SK-N-SH (cell line): ENCODE measurements around the gene RNF149. TPM values are rescaled to one million over a fixed set of nuclear protein-coding genes. Genes with fewer than 3 reads are reported as not detected.
"Not testable (repeated sequence)": the region's sequence is repeated elsewhere in the genome, so short reads cannot be mapped to it uniquely, and the experiment has no call there.

ENCODE experiments used
- CTCF ChIA-PET: fragments of 300-600, 350-600 bp; formaldehyde crosslinking; extraction: SDS; loops from one replicate; lab custom pipeline; 2021; lab: Yijun Ruan, JAX
- POLR2A ChIA-PET: fragments of 350-600 bp; sonication (Branson Sonifier 250); formaldehyde crosslinking; extraction: SDS; loops from one replicate; lab custom pipeline; 2020; ENCODE audit warnings: antibody characterized with exemption, inconsistent platforms; lab: Yijun Ruan, JAX
- DNase-seq: peaks from one replicate; pipeline ENCODE4 v3.0.0; 2012
- H2AFZ ChIP-seq: fragments of 200-600 bp; sonication (generic); 2 replicates; pipeline ENCODE4 v1.8.1; 2016; ENCODE audit warnings: antibody characterized with exemption, mild to moderate bottlenecking, low read depth
- H3F3A ChIP-seq: fragments of 200-600 bp; sonication (generic); replicated peaks from 2 replicates; pipeline ENCODE3; 2016; ENCODE audit warnings: antibody characterized with exemption, mild to moderate bottlenecking; ENCODE audit not compliant: insufficient read depth
- H3K27ac ChIP-seq, 2 experiments: fragments of 200-500 bp in 1 of 2; fragments of 200-600 bp in 1 of 2; sonication (Bioruptor generic) in 1 of 2; sonication (generic), shearing (Covaris generic) in 1 of 2; 2 replicates each; pipeline versions ENCODE4 v1.5.1 to v1.6.1; 2014 to 2016; ENCODE audit warnings: low read depth in 2 of 2, inconsistent platforms in 1 of 2, low read length in 1 of 2, mild to moderate bottlenecking in 1 of 2, mixed read lengths in 1 of 2
- H3K27me3 ChIP-seq: fragments of 200-600 bp; sonication (generic), shearing (Covaris generic); 2 replicates; pipeline ENCODE4 v1.6.1; 2016; ENCODE audit warnings: mixed run types; ENCODE audit not compliant: insufficient read depth
- H3K36me3 ChIP-seq, 2 experiments: fragments of 200-500 bp in 1 of 2; fragments of 200-600 bp in 1 of 2; sonication (Bioruptor generic) in 1 of 2; sonication (generic) in 1 of 2; replicated peaks in 1 of 2; 2 replicates each; pipeline versions ENCODE3 to v1.5.1; 2014 to 2016; ENCODE audit warnings: low read length in 1 of 2, mild to moderate bottlenecking in 1 of 2; ENCODE audit not compliant: insufficient read depth in 2 of 2, control insufficient read depth in 1 of 2
- H3K4me1 ChIP-seq, 2 experiments: fragments of 200-500 bp in 1 of 2; fragments of 200-600 bp in 1 of 2; sonication (Bioruptor generic) in 1 of 2; sonication (generic), shearing (Covaris generic) in 1 of 2; 2 replicates each; pipeline versions ENCODE4 v1.5.1 to v1.6.1; 2014 to 2016; ENCODE audit warnings: low read depth in 1 of 2, low read length in 1 of 2, mixed run types in 1 of 2; ENCODE audit not compliant: insufficient read depth in 2 of 2, control insufficient read depth in 1 of 2
- H3K4me2 ChIP-seq: fragments of 200-600 bp; sonication (generic), shearing (Covaris generic); 2 replicates; pipeline ENCODE4 v1.6.1; 2017; ENCODE audit warnings: mixed run types
- H3K4me3 ChIP-seq, 2 experiments: fragments of 200-500 bp in 1 of 2; fragments of 200-600 bp in 1 of 2; sonication (Bioruptor generic) in 1 of 2; sonication (generic), shearing (Covaris generic) in 1 of 2; 2 replicates each; pipeline versions ENCODE4 v1.5.1 to v1.8.1; 2014 to 2016; ENCODE audit warnings: low read depth in 2 of 2, inconsistent platforms in 1 of 2, low read length in 1 of 2, mild to moderate bottlenecking in 1 of 2, mixed read lengths in 1 of 2, moderate library complexity in 1 of 2
- H3K79me2 ChIP-seq: fragments of 200-600 bp; sonication (generic); 2 replicates; pipeline ENCODE4 v1.8.1; 2017; ENCODE audit warnings: mild to moderate bottlenecking; ENCODE audit not compliant: insufficient read depth
- H3K9ac ChIP-seq: fragments of 200-600 bp; sonication (generic); 2 replicates; pipeline ENCODE4 v1.6.1; 2017; ENCODE audit warnings: mixed run types
- H3K9me2 ChIP-seq: fragments of 200-600 bp; sonication (generic); 2 replicates; pipeline ENCODE4 v1.6.1; 2017; ENCODE audit warnings: mixed run types
- H3K9me3 ChIP-seq: fragments of 200-600 bp; sonication (generic); 2 replicates; pipeline ENCODE4 v1.6.1; 2017; ENCODE audit warnings: mixed run types, mild to moderate bottlenecking, moderate library complexity
- H4K20me1 ChIP-seq: fragments of 200-600 bp; sonication (generic); 2 replicates; pipeline ENCODE4 v1.6.1; 2017; ENCODE audit warnings: mild to moderate bottlenecking, mixed run types; ENCODE audit not compliant: insufficient read depth
- CHD2 ChIP-seq: fragments of 150-350 bp; IDR thresholded peaks from 2 replicates; pipeline ENCODE4 v1.6.1; 2018; ENCODE audit warnings: low read length; ENCODE audit not compliant: partially characterized antibody
- ELF1 ChIP-seq: IDR thresholded peaks from 2 replicates; pipeline ENCODE4 v1.4.0; 2012
- FOSL2 ChIP-seq: IDR thresholded peaks from 2 replicates; pipeline ENCODE4 v1.4.0; 2012; ENCODE audit warnings: low read depth, mild to moderate bottlenecking, moderate library complexity, borderline replicate concordance
- FOXJ3 ChIP-seq: sonication (generic); formaldehyde crosslinking; IDR thresholded peaks from 2 replicates; pipeline ENCODE4 v1.5.1; 2020; ENCODE audit warnings: mild to moderate bottlenecking, missing genetic modification reagents
- IRF3 ChIP-seq: fragments of 150-350 bp; IDR thresholded peaks from 2 replicates; pipeline ENCODE4 v1.6.1; 2016; ENCODE audit warnings: mild to moderate bottlenecking, low read depth, low read length
- MAX ChIP-seq: IDR thresholded peaks from 2 replicates; pipeline ENCODE4 v1.4.0; 2012; ENCODE audit warnings: low read depth
- MXI1 ChIP-seq: IDR thresholded peaks from 2 replicates; pipeline ENCODE4 v1.6.1; 2012; ENCODE audit warnings: mild to moderate bottlenecking, low read depth, low read length, improper control_type of control experiment
- POLR2AphosphoS5 ChIP-seq: IDR thresholded peaks from 2 replicates; pipeline ENCODE4 v1.6.1; 2012; ENCODE audit warnings: low read depth, low read length
- RCOR1 ChIP-seq: fragments of 150-350 bp; IDR thresholded peaks from 2 replicates; pipeline ENCODE4 v1.6.1; 2017; ENCODE audit warnings: antibody characterized with exemption, low read length
- RFX5 ChIP-seq: IDR thresholded peaks from 2 replicates; pipeline ENCODE4 v1.6.1; 2012; ENCODE audit warnings: mild to moderate bottlenecking, improper control_type of control experiment, low read length
- RXRA ChIP-seq: IDR thresholded peaks from 2 replicates; pipeline ENCODE4 v1.4.0; 2012; ENCODE audit warnings: low read depth, mild to moderate bottlenecking, borderline replicate concordance
- SIN3A ChIP-seq: IDR thresholded peaks from 2 replicates; pipeline ENCODE4 v1.6.1; 2012; ENCODE audit warnings: low read depth, mild to moderate bottlenecking, low read length, moderate library complexity, borderline replicate concordance
- SMC3 ChIP-seq: IDR thresholded peaks from 2 replicates; pipeline ENCODE4 v1.6.1; 2012; ENCODE audit warnings: low read depth, low read length, improper control_type of control experiment
- TCF12 ChIP-seq: IDR thresholded peaks from 2 replicates; pipeline ENCODE4 v1.4.0; 2012
- TEAD4 ChIP-seq: IDR thresholded peaks from 2 replicates; pipeline ENCODE4 v1.4.0; 2012; ENCODE audit warnings: mild to moderate bottlenecking, borderline replicate concordance; ENCODE audit not compliant: insufficient read depth
- YY1 ChIP-seq: IDR thresholded peaks from 2 replicates; pipeline ENCODE4 v1.4.0; 2012; ENCODE audit warnings: low read depth, mild to moderate bottlenecking
- WGBS: methylation state at CpG from one replicate; pipeline ENCODE4 v1.1.6; 2017; ENCODE audit warnings: low lambda C conversion rate; 5-methylcytosine and 5-hydroxymethylcytosine counted together
- polyA plus RNA-seq, 3 experiments: library from polyadenylated mRNA; depleted of rRNA; stranded (reverse); fragments of >200 nt; gene quantifications; 2 replicates each; pipeline ENCODE4 v1.2.3, GENCODE V29; 2012

RNF149 gene
- polyA plus RNA-seq, 1 of the 3 experiments (the other 2 are of a cell fraction) = 15.3 TPM

- H3K79me2 ChIP-seq, H3K36me3 ChIP-seq, H3K9me2 ChIP-seq, POLR2A ChIA-PET, CTCF ChIA-PET, H3K27ac ChIP-seq, H4K20me1 ChIP-seq, H3K9ac ChIP-seq, H3K4me3 ChIP-seq, H2AFZ ChIP-seq, H3F3A ChIP-seq, H3K9me3 ChIP-seq, H3K4me2 ChIP-seq, H3K4me1 ChIP-seq, DNase-seq, H3K27me3 ChIP-seq: not testable (repeated sequence)
- 86% methylated on average over 5 of the region's 5 CpGs for WGBS
These were observed 63.0 kb downstream of the RNF149 start for GRCh38 chr2:101245468-101245867.

- H3K4me1 ChIP-seq, H3K9me3 ChIP-seq, H4K20me1 ChIP-seq, CTCF ChIA-PET, H3K9me2 ChIP-seq, H3K36me3 ChIP-seq, DNase-seq, H3K9ac ChIP-seq, H3K4me2 ChIP-seq, POLR2A ChIA-PET, H3K27me3 ChIP-seq, H3K79me2 ChIP-seq, H3K4me3 ChIP-seq, H2AFZ ChIP-seq, H3F3A ChIP-seq, H3K27ac ChIP-seq: not testable (repeated sequence)
- WGBS = 93% methylated on average over 12 of the region's 12 CpGs
These were observed 63.6 kb downstream of the RNF149 start for GRCh38 chr2:101244899-101245298.

- H3K4me3 ChIP-seq, H3K4me2 ChIP-seq, H3K9me3 ChIP-seq, H2AFZ ChIP-seq, DNase-seq, H3K27me3 ChIP-seq, H3K79me2 ChIP-seq, H3K4me1 ChIP-seq, H3K9ac ChIP-seq, H4K20me1 ChIP-seq, POLR2A ChIA-PET, H3K27ac ChIP-seq, H3F3A ChIP-seq, H3K36me3 ChIP-seq, CTCF ChIA-PET, H3K9me2 ChIP-seq: not testable (repeated sequence)
- 77% methylated on average over 4 of the region's 4 CpGs for WGBS
These were observed 64.1 kb downstream of the RNF149 start for GRCh38 chr2:101244373-101244772.

- Histone ChIP-seq H3K4me1 (no peaks in the 10 kb centered on the region), H3K4me2 (no peak overlapping the region), H3K9ac (no peak overlapping the region), H3K79me2 (no peaks in the 10 kb centered on the region), H3K9me3 (no peaks in the 10 kb centered on the region), H3K9me2 (no peaks in the 10 kb centered on the region), H3K36me3 (no peaks in the 10 kb centered on the region), H4K20me1 (no peaks in the 10 kb centered on the region), H2AFZ (peak overlapping the region; percentile 58; the same call in 1 of the 2 replicates), H3K4me3 (no peak overlapping the region), H3F3A (no peaks in the 10 kb centered on the region), H3K27ac (no peak overlapping the region), H3K27me3 (no peaks in the 10 kb centered on the region)
- WGBS = 55% methylated on average over 5 of the region's 5 CpGs
- POLR2A ChIA-PET = no interaction called here
- CTCF ChIA-PET = interaction anchor here (1.3 to 2.9 kb wide), 3 partner anchors 9 to 167 kb away, joined by 4 to 25 read pairs (median 4); partner anchors contain the start of gene CNOT11
- no peak for DNase-seq
- TF ChIP-seq YY1 (no peak), RFX5 (no peak), RCOR1 (no peak), FOXJ3 (CRISPR knock-in tag) (no peak), MXI1 (no peak), RXRA (no peak), ELF1 (no peak), TEAD4 (no peak), SMC3 (no peak), POLR2AphosphoS5 (no peak), MAX (no peak), IRF3 (no peak), SIN3A (no peak), FOSL2 (no peak), TCF12 (no peak), CHD2 (no peak)
These were observed 67.3 kb downstream of the RNF149 start for GRCh38 chr2:101241158-101241557.
